Thoracic aorta (tissue), 2 donors: ENCODE measurements around the gene METTL22. TPM values are rescaled to one million over a fixed set of nuclear protein-coding genes. Genes with fewer than 3 reads are reported as not detected.
A peak's percentile ranks its signal among the peaks of the same experiment; 100 is the strongest.

ENCODE experiments used
- ATAC-seq: fragments of 150-250 bp; one replicate; pipeline ENCODE4 v1.8.0; 2017; ENCODE audit warnings: low read depth; ENCODE audit not compliant: insufficient number of reproducible peaks, low FRiP score
- DNase-seq: peaks from one replicate; pipeline ENCODE4 v3.0.0-alpha.2; 2020; ENCODE audit warnings: low spot score
- H3K27ac ChIP-seq, 2 donors: fragments of 200-600 bp; sonication (generic); 1 replicate in 1 of 2; 2 replicates in 1 of 2; pipeline ENCODE4 v1.5.1; 2016; ENCODE audit warnings: mild to moderate bottlenecking in 2 of 2, moderate library complexity in 2 of 2
- H3K27me3 ChIP-seq: fragments of 200-600 bp; sonication (generic); replicated peaks from 2 replicates; pipeline ENCODE4 v1.6.0; 2016; ENCODE audit warnings: mild to moderate bottlenecking; ENCODE audit not compliant: insufficient read depth
- H3K36me3 ChIP-seq: fragments of 200-600 bp; sonication (generic); one replicate; pipeline ENCODE4 v1.5.1; 2016
- H3K4me1 ChIP-seq, 2 donors: fragments of 200-600 bp; sonication (generic); 1 replicate in 1 of 2; 2 replicates in 1 of 2; pipeline versions ENCODE4 v1.5.1 to v1.6.0; 2016; ENCODE audit warnings: low read depth in 2 of 2, mild to moderate bottlenecking in 1 of 2; ENCODE audit not compliant: control insufficient read depth in 1 of 2
- H3K4me3 ChIP-seq: fragments of 200-600 bp; sonication (generic); 2 replicates; pipeline ENCODE4 v1.5.1; 2016; ENCODE audit warnings: mild to moderate bottlenecking
- H3K9me3 ChIP-seq: fragments of 200-600 bp; sonication (generic); 2 replicates; pipeline ENCODE4 v1.5.1; 2016
- CTCF ChIP-seq: fragments of 200-600 bp; sonication (generic); IDR thresholded peaks from one replicate; pipeline ENCODE4 v1.5.1; 2019; ENCODE audit warnings: antibody characterized with exemption
- total RNA-seq, 2 donors: library from RNA; depleted of rRNA; stranded (reverse); fragments of >200 nt; gene quantifications; one replicate each; pipeline versions ENCODE4 v1.1.0 to v1.2.3, GENCODE V29; 2016

METTL22 gene
- total RNA-seq, 2 donors from 2014 or later: 19.6 to 34.6 TPM

- Histone ChIP-seq H3K36me3 (no peaks in the 10 kb centered on the region), H3K4me1 (no peaks in the 10 kb centered on the region), H3K4me3 (no peak overlapping the region), H3K9me3 (no peaks in the 10 kb centered on the region), H3K27me3 (no peaks in the 10 kb centered on the region), H3K27ac (no peak overlapping the region)
- TF ChIP-seq CTCF: no peak
- DNase-seq: no peak
- ATAC-seq: no peak
Observed at GRCh38 chr16:8576141-8577004, 45.1 kb upstream of the METTL22 start.

GRCh38 chr16:8577678-8578304 lies 43.7 kb upstream of the METTL22 start:
- Histone ChIP-seq H3K36me3 (no peaks in the 10 kb centered on the region), H3K9me3 (no peaks in the 10 kb centered on the region), H3K4me3 (no peak overlapping the region), H3K27ac (no peak overlapping the region), H3K4me1 (peaks cover 0 to 6% of the 10 kb centered on the region in 2 donors), H3K27me3 (no peaks in the 10 kb centered on the region)
- no peak for TF ChIP-seq CTCF
- no peak for ATAC-seq
- no peak for DNase-seq

- no peak for DNase-seq
- TF ChIP-seq CTCF: no peak
- Histone ChIP-seq H3K4me3 (no peak overlapping the region), H3K9me3 (no peaks in the 10 kb centered on the region), H3K27ac (no peak overlapping the region), H3K4me1 (peaks cover 0 to 6% of the 10 kb centered on the region in 2 donors), H3K36me3 (no peaks in the 10 kb centered on the region), H3K27me3 (no peaks in the 10 kb centered on the region)
- no peak for ATAC-seq
Observed at GRCh38 chr16:8579559-8579958, 41.9 kb upstream of the METTL22 start.

GRCh38 chr16:8581831-8582580 lies 39.5 kb upstream of the METTL22 start:
- DNase-seq: no peak
- no peak for TF ChIP-seq CTCF
- no peaks in the 10 kb centered on the region for H3K36me3 ChIP-seq
- peak overlapping the region in 1 of 2 donors; percentile 32 for H3K27ac ChIP-seq
- H3K9me3 ChIP-seq: no peaks in the 10 kb centered on the region
- H3K27me3 ChIP-seq: no peaks in the 10 kb centered on the region
- no peak for ATAC-seq
- no peak overlapping the region for H3K4me3 ChIP-seq
- H3K4me1 ChIP-seq: peaks cover 0 to 6% of the 10 kb centered on the region in 2 donors

GRCh38 chr16:8583199-8583598 lies 38.3 kb upstream of the METTL22 start:
- ATAC-seq (no peak), DNase-seq (no peak)
- peaks cover 0 to 6% of the 10 kb centered on the region in 2 donors for H3K4me1 ChIP-seq
- H3K36me3 ChIP-seq: no peaks in the 10 kb centered on the region
- no peak overlapping the region for H3K27ac ChIP-seq
- H3K4me3 ChIP-seq: no peak overlapping the region
- no peaks in the 10 kb centered on the region for H3K9me3 ChIP-seq
- no peaks in the 10 kb centered on the region for H3K27me3 ChIP-seq
- no peak for TF ChIP-seq CTCF
